DND-41 (cell line): Measurements from ENCODE around the gene ATG9B.

Experiments
- ATAC-seq: fragments of 200-7000 bp; cut with Tn5 transposase; 3 replicates; pipeline ENCODE4 v1.9.1; 2021; ENCODE audit warnings: low read depth; ENCODE audit not compliant: insufficient read depth
- DNase-seq: peaks from one replicate; pipeline ENCODE4 v3.0.0-alpha.2; 2020
- H2AFZ ChIP-seq: 2 replicates; pipeline ENCODE4 v1.6.0; 2012; ENCODE audit warnings: low read depth, low read length
- H3K27ac ChIP-seq: 2 replicates; pipeline ENCODE4 v1.5.1; 2012; ENCODE audit warnings: low read length, inconsistent platforms
- H3K27me3 ChIP-seq: fragments of 200-600 bp; sonication (generic); 2 replicates; pipeline ENCODE4 v1.6.0; 2012; ENCODE audit warnings: low read length, mild to moderate bottlenecking, inconsistent platforms; ENCODE audit not compliant: insufficient read depth, poor library complexity
- H3K36me3 ChIP-seq: 2 replicates; pipeline ENCODE4 v1.5.1; 2012; ENCODE audit warnings: low read length, inconsistent platforms; ENCODE audit not compliant: insufficient read depth
- H3K4me1 ChIP-seq: 2 replicates; pipeline ENCODE4 v1.5.1; 2012; ENCODE audit warnings: mild to moderate bottlenecking, low read length; ENCODE audit not compliant: insufficient read depth
- H3K4me2 ChIP-seq: 2 replicates; pipeline ENCODE4 v1.6.0; 2012; ENCODE audit warnings: mild to moderate bottlenecking, moderate library complexity, low read length, inconsistent platforms; ENCODE audit not compliant: insufficient read depth
- H3K4me3 ChIP-seq, 2 experiments: fragments of 200-600 bp in 1 of 2; shearing (Covaris generic) in 1 of 2; 2 replicates each; pipeline ENCODE4 v1.5.1; 2012 to 2016; ENCODE audit warnings: inconsistent platforms in 2 of 2, low read length in 2 of 2, mild to moderate bottlenecking in 2 of 2, low read depth in 1 of 2, moderate library complexity in 1 of 2
- H3K79me2 ChIP-seq: 2 replicates; pipeline ENCODE4 v1.6.0; 2012; ENCODE audit warnings: low read length, inconsistent platforms; ENCODE audit not compliant: insufficient read depth
- H3K9ac ChIP-seq: 2 replicates; pipeline ENCODE4 v1.6.0; 2012; ENCODE audit warnings: low read depth, mild to moderate bottlenecking, inconsistent platforms, low read length, moderate library complexity
- H3K9me3 ChIP-seq: 2 replicates; pipeline ENCODE4 v1.5.1; 2012; ENCODE audit warnings: low read length, moderate library complexity, mild to moderate bottlenecking, inconsistent platforms; ENCODE audit not compliant: insufficient read depth, severe bottlenecking
- H4K20me1 ChIP-seq: 2 replicates; pipeline ENCODE4 v1.6.0; 2012; ENCODE audit warnings: low read length; ENCODE audit not compliant: insufficient read depth
- EZH2 ChIP-seq: IDR thresholded peaks from 3 replicates; pipeline ENCODE4 v1.6.1; 2012; ENCODE audit warnings: borderline replicate concordance, low read depth, mild to moderate bottlenecking, moderate library complexity, low read length, inconsistent platforms; ENCODE audit not compliant: severe bottlenecking
- TF ChIP-seq, protein P1 (sequence below): IDR thresholded peaks from 2 replicates; pipeline ENCODE4 v1.5.1; 2012; ENCODE audit warnings: borderline replicate concordance, low read length, moderate library complexity, mild to moderate bottlenecking; ENCODE audit not compliant: poor library complexity, severe bottlenecking; ENCODE audit errors: extremely low read depth

ATG9B gene

DNA sequence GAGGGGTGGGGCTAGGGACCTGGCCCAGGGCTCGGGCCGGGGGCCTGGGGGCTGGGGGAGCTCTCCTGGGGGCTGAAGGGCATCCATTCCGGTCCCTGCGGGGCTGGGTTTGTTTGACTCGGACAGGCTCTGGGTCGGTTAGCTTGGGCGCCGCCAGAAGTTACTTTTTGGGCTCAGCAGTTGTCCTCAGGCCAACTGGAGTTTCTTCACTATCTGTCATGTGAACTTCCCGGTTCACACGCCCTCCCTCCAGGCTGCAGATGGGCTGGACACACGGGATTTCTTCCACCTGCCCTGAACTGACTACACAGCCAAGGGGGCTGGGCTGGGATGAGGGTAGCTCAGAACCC, 38.9 kb upstream of the ATG9B start:
- DNase-seq: no peak
- H3K27me3 ChIP-seq: no peaks in the 10 kb centered on the region
- H2AFZ ChIP-seq: no peak overlapping the region
- no peak for ATAC-seq
- peaks cover 40% of the 10 kb centered on the region for H3K4me1 ChIP-seq
- peaks cover 63% of the 10 kb centered on the region for H3K36me3 ChIP-seq
- peaks cover 30% of the 10 kb centered on the region for H3K79me2 ChIP-seq
- no peaks in the 10 kb centered on the region for H3K9me3 ChIP-seq
- H3K4me2 ChIP-seq: no peak overlapping the region
- no peak overlapping the region for H3K9ac ChIP-seq
- no peak overlapping the region for H3K27ac ChIP-seq
- TF ChIP-seq, protein P1, sequence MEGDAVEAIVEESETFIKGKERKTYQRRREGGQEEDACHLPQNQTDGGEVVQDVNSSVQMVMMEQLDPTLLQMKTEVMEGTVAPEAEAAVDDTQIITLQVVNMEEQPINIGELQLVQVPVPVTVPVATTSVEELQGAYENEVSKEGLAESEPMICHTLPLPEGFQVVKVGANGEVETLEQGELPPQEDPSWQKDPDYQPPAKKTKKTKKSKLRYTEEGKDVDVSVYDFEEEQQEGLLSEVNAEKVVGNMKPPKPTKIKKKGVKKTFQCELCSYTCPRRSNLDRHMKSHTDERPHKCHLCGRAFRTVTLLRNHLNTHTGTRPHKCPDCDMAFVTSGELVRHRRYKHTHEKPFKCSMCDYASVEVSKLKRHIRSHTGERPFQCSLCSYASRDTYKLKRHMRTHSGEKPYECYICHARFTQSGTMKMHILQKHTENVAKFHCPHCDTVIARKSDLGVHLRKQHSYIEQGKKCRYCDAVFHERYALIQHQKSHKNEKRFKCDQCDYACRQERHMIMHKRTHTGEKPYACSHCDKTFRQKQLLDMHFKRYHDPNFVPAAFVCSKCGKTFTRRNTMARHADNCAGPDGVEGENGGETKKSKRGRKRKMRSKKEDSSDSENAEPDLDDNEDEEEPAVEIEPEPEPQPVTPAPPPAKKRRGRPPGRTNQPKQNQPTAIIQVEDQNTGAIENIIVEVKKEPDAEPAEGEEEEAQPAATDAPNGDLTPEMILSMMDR: no peak
- no peak overlapping the region for H3K4me3 ChIP-seq
- H4K20me1 ChIP-seq: peaks cover 37% of the 10 kb centered on the region

DNA sequence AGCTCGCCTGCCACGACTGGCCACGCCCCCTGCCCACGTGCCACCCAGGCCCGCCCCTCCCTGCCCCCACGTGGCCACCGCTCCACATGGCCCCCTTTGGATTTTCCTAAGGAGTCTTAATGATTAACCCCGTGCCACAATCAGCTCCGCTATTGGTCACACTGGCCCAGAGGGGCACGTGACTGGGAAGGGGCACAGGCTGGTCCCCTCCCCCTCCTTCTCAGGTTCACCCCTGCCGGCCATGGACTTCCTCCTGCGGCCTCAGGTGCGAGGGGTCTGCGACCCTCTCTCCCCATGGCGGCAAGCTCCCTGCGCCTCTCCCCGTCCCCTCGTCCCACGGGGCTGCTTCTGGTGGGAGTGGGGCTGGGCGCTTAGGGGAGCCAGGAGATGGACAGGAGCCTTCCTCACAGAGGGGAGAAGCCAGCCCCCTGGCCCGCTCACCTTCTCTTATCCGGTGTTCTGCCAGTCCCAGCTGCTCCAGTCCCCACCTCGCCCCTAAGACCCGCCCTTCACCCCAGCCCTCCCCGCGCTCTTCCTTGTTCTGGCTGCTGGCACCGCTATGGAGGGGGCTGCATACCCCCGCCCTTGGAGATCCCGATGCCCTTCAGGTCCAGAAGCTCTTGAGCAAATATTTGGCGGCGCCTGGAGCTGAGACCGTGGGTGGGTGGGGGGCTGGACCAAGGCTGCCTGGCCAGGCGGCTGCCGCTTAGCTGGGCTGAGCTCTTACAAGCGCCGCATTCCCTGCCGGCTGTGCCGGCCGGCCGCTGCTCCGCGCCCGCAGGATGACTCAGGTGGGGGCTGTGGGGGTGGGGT, 38.3 kb upstream of the ATG9B start:
- no peak overlapping the region for H2AFZ ChIP-seq
- no peak for DNase-seq

DNA sequence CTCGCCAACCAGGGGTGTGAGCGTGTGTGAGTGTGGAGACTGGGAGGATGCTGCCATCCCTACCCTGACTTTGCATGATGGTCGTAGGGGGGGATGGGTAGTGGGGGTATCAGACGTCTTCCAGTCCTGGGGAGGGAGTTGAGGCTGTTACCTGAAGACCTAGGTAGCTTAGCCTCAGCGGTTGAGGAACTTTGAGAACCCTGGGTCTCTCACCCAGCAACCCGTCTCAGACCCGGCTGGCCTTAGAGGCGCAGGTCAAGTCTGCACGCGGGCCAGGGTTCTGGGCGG, 37.8 kb upstream of the ATG9B start:
- no peak for DNase-seq
- Histone ChIP-seq H3K9ac (no peak overlapping the region; the same call in 1 of the 2 replicates), H3K79me2 (peaks cover 35% of the 10 kb centered on the region), H3K36me3 (peaks cover 52% of the 10 kb centered on the region), H2AFZ (no peak overlapping the region), H3K9me3 (no peaks in the 10 kb centered on the region), H3K27ac (no peak overlapping the region), H3K4me2 (0 out of 2 replicates have a peak overlapping the region, but pooled peaks have one; percentile 96), H4K20me1 (peaks cover 37% of the 10 kb centered on the region), H3K4me1 (peaks cover 44% of the 10 kb centered on the region), H3K27me3 (no peaks in the 10 kb centered on the region), H3K4me3 (no peak overlapping the region)
- TF ChIP-seq, protein P1: no peak
- no peak for TF ChIP-seq EZH2
- no peak for ATAC-seq

More for the DNA sequence above, 38.3 kb upstream of the ATG9B start:
- Histone ChIP-seq H3K27ac (no peak overlapping the region), H3K36me3 (peaks cover 57% of the 10 kb centered on the region), H3K4me1 (peaks cover 40% of the 10 kb centered on the region), H3K79me2 (peaks cover 30% of the 10 kb centered on the region), H3K9me3 (no peaks in the 10 kb centered on the region), H3K4me3 (no peak overlapping the region), H3K4me2 (no peak overlapping the region), H3K9ac (no peak overlapping the region), H3K27me3 (no peaks in the 10 kb centered on the region), H4K20me1 (peaks cover 37% of the 10 kb centered on the region)
- ATAC-seq: no peak
- no peak for TF ChIP-seq EZH2
- TF ChIP-seq, protein P1: no peak
